Ishikawa (cell line): ENCODE data around the gene RFNG.

Source experiments
- CEBPB ChIP-seq: IDR thresholded peaks from 2 replicates; pipeline ENCODE4 v1.6.1; 2012
- CREB1 ChIP-seq: IDR thresholded peaks from 2 replicates; pipeline ENCODE4 v1.6.1; 2012; ENCODE audit warnings: low read depth
- EGR1 ChIP-seq: IDR thresholded peaks from 2 replicates; pipeline ENCODE4 v1.6.1; 2012
- EP300 ChIP-seq: IDR thresholded peaks from 2 replicates; pipeline ENCODE4 v1.6.1; 2012; ENCODE audit warnings: borderline replicate concordance
- MAX ChIP-seq: IDR thresholded peaks from 2 replicates; pipeline ENCODE4 v1.6.1; 2012
- NFIC ChIP-seq: IDR thresholded peaks from 2 replicates; pipeline ENCODE4 v1.6.1; 2012
- RAD21 ChIP-seq: IDR thresholded peaks from 2 replicates; pipeline ENCODE4 v1.6.1; 2012; ENCODE audit warnings: low read depth
- REST ChIP-seq: IDR thresholded peaks from 2 replicates; pipeline ENCODE4 v1.6.1; 2012; ENCODE audit warnings: low read depth, mild to moderate bottlenecking
- TAF1 ChIP-seq: IDR thresholded peaks from 2 replicates; pipeline ENCODE4 v1.6.1; 2012; ENCODE audit warnings: low read depth, mild to moderate bottlenecking
- TCF12 ChIP-seq: IDR thresholded peaks from 2 replicates; pipeline ENCODE4 v1.6.1; 2012; ENCODE audit warnings: low read depth
- TEAD4 ChIP-seq: IDR thresholded peaks from 2 replicates; pipeline ENCODE4 v1.6.1; 2012
- YY1 ChIP-seq: IDR thresholded peaks from 2 replicates; pipeline ENCODE4 v1.6.1; 2012; ENCODE audit warnings: low read depth
- ZBTB7A ChIP-seq: IDR thresholded peaks from 2 replicates; pipeline ENCODE4 v1.6.1; 2012; ENCODE audit warnings: low read depth

DNA sequence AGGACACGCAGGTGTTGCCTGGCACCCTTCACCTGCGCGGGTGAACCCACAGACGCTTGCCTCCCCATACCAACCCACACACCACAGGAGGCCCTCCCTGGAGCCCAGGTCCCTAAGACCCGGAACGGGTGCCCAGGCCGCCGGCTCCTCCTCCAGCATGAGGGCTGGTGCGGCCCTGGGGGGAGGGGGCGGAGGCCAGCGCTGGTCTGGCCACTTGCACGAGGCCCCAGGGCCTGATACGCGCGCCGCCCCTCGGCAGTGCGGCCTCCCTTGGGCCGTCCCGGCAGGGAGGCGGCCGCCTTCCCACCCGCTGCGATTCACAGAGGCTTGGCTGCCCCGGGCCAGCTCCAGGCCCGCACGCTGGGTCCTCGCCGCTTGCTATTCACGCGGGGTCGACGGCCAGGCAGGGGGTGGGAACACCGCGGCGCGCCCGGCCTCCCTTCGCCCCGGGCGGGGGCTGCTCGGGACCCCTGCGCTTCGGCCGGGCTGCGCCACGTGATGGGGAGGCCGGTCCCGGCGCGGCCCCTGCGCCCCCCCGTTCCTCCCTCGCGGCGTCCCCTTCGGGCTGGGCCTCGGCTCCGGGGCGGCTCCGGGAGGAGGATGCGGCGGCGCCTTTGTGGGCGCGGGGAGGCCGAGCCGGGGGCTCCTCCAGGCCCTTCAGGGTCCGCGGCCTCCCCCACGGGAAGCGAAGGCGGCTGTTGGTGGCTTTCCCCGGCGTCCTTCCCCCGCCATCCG, 45.7 kb upstream of the RFNG start:
- TF ChIP-seq RAD21 (no peak), CEBPB (no peak), EP300 (0 out of 2 replicates have a peak, but pooled peaks have one; percentile 19), CREB1 (no peak), YY1 (no peak), TAF1 (no peak), MAX (peak; percentile 65), ZBTB7A (peak; percentile 28), REST (no peak), EGR1 (no peak; the same call in 1 of the 2 replicates), TEAD4 (0 out of 2 replicates have a peak, but pooled peaks have one; percentile 16), TCF12 (peak; percentile 31; the same call in 1 of the 2 replicates), NFIC (no peak)
